HG03095 (cell line): ENCODE data around the gene PSMC5.

Experiments
- ATAC-seq: cut with Tn5 transposase; IDR thresholded peaks from one replicate; pipeline ENCODE4 v1.9.1; 2021; ENCODE audit warnings: moderate library complexity; ENCODE audit not compliant: unreplicated experiment

The PSMC5 gene

GRCh38 chr17:63820963-63821561 is 6.2 kb upstream of the PSMC5 start:
- ATAC-seq = no peak

GRCh38 chr17:63821804-63822203 is 5.4 kb upstream of the PSMC5 start:
- no peak for ATAC-seq

- no peak for ATAC-seq
These were observed 4.7 kb upstream of the PSMC5 start for GRCh38 chr17:63822537-63822936.

DNA sequence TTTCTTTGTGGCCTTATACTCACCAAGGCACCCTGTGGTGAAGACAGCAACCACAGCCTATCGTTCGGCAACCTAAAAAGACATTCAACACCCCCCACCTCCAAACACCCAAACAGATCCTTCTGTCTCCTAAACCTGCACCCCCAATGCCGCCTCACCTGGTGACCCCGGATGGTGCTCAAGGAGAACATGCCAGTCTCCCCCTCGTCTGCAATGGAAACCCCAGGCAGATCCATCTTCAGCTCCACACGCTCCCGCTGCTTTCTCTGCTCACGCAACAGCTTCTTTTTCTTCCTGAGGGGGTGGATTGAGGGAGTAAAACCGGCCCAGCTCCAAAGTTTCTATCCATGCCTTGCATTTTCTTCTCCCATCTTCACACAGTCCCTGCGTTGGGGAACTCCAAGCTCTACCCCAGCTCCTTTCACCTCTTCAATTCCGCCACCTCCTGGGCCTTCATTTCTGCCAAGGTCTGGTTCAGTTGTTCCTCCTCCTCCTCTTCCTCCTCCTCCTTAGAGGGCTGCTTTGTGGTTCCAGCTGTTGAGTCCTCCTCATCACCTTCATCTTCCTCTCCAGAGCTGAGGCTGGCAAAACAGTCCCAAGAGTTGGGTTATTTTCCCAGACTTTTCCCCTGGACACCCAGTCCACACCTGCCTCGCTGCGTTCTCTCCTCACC is 3.4 kb upstream of the PSMC5 start:
- ATAC-seq = no peak

DNA sequence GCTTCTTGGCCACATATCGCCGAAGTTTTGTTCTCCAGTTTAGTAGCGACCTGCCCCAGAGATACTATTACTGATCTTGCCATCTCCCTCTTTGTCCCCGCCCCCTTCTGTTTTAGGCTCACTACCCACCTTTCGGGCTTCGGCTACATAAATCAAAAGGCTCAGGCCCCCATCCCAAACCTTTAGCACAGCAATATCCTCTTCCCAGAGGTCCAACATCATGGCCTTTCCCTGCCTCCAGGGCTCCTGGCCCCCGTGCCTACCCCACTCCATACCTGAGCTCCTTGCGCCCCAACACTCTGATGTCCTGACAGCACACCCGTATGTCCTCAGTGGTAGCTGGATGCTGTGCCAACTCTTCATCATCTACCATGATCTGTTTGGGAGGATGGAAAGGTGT is 2.9 kb upstream of the PSMC5 start:
- no peak for ATAC-seq

DNA sequence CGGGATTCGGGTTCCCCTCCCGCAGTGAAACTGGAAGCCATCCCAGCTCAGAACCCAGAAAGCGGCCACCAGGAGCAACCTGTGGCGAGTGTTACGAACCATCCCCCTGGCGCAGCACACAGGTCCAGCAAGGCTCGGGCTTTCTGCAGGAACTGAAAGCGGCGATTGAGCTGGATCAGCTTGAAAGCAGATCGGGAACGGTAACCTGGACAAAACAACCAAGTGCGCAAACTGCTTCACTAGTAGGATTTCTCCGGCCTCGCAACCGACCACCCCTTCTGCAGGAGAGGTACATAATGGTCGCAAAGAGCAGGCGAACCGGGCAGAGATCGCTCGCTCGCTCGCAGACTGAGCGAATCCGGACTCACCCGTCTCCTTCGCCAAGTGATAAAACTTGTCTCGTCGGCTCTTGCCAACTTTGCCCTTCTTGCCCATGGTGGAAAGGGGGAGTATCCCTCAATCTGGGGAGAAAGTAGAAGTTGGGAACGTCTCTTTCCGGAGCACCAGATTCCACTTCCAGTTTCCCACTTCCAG is 696 bp upstream of the PSMC5 start:
- ATAC-seq = no peak

- no peak for ATAC-seq
These were observed 580 bp downstream of the PSMC5 start for GRCh38 chr17:63827801-63828221.

GRCh38 chr17:63828936-63829335 is 1.7 kb downstream of the PSMC5 start:
- ATAC-seq = no peak

GRCh38 chr17:63830278-63830677 is 3.0 kb downstream of the PSMC5 start:
- ATAC-seq = no peak

DNA sequence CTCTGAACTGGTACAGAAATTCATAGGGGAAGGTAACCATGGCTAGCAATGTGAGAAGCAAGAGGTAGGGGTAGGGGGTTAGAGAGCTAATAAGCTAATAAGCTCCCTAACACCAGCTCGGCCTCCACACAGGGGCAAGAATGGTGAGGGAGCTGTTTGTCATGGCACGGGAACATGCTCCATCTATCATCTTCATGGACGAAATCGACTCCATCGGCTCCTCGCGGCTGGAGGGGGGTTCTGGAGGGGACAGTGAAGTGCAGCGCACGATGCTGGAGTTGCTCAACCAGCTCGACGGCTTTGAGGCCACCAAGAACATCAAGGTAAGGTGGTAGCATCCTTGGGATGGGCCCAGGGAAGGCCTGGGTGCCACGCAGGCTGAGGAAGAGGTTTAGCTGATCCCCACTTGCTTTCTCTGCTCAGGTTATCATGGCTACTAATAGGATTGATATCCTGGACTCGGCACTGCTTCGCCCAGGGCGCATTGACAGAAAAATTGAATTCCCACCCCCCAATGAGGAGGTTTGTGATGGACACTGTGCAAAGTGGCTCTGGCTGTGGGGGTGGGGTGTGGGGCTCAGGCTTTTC is 3.8 kb downstream of the PSMC5 start:
- no peak for ATAC-seq

- no peak for ATAC-seq
These were observed 4.3 kb downstream of the PSMC5 start for GRCh38 chr17:63831505-63831904.

- ATAC-seq = no peak
These were observed 4.8 kb downstream of the PSMC5 start for GRCh38 chr17:63832014-63832413.

GRCh38 chr17:63832455-63832854 is 5.2 kb downstream of the PSMC5 start:
- ATAC-seq = no peak

- ATAC-seq = no peak
These were observed 6.0 kb downstream of the PSMC5 start for GRCh38 chr17:63833026-63833740.

DNA sequence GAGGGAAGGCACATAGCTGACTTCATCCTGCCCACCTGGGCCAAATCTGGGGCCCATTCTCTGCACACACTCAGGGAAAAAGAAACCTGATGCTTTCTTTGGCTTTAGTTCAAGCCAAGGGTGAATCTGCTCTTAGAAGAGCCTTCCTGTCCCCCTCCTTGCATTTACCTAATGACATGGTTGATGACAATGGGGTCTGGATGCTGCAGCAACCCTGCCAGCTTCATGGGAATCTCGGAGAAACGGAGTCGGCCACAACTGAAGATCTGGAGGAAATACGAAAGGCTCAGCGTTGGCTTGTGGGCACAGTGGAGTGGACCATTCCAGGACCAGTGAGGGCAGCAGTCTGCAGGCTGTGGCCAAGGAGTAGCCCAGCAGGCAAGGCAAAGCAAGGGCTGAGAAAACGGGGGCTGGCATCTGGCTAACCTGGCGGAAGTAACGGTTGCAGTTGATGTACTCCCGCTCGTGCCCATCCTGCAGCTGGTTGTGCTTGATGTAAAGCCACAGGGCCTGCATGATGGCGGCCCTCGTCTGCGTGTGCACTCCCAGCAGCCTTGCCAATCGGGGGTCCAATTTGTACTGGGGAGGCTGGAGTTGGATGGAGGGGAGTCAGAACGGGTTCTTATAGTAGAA is 6.6 kb downstream of the PSMC5 start:
- ATAC-seq = no peak

- ATAC-seq = no peak
These were observed 7.4 kb downstream of the PSMC5 start for GRCh38 chr17:63834431-63835166.

DNA sequence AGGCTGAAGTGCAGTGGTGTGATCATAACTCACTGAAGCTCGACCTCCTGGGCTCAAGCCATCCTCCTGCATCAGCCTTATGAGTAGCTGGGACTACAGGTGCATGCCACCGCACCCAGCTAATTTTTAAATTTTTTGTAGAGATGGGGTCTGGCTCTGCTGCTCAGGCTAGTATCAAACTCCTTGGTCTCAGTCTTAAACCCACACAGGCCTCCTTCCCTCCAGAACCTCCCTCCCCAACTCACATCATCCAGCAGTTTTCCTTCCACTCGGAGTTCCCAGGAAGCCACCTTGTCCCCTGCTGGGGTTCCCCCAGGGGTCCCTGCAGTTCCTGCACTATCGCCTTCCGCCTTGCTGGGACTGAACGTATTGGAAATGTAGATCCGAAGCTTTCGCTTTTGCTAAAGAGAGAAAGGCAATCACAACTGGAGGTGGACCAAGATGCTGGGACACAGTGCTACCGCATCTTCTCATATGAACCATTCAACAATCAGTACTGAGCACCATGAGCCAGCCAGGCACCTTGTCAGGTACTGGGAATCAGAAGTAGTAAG is 8.0 kb downstream of the PSMC5 start:
- no peak for ATAC-seq

DNA sequence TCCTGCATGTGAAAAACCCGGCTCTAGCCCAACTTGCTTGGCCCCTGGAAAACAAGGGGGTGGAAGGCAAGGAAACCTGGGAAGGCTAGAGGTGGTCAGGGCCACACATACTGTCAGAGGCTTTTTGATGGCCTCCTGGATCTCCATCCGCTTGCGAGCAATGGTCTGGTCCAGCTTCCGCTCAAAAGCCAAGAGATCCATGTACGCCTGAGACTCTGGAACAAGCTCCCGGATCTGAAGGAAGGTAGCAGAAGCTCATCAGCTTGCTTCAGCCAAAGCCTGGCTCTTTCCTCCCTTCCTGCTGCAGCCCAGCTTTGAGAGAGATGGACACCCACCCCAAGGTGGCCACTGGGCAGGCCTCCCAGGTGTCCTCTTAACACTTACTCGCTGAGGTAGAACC is 9.6 kb downstream of the PSMC5 start:
- no peak for ATAC-seq

- ATAC-seq = no peak
These were observed 10.2 kb downstream of the PSMC5 start for GRCh38 chr17:63837480-63837879.

GRCh38 chr17:63837962-63838600 is 10.8 kb downstream of the PSMC5 start:
- no peak for ATAC-seq
